GM10847 (cell line): ENCODE data around the gene PAM16.

Experiments used
- POLR2A ChIP-seq: IDR thresholded peaks from 2 replicates; pipeline ENCODE4 v1.6.1; 2011; ENCODE audit not compliant: insufficient read length; ENCODE audit errors: extremely low read depth

The PAM16 gene

GRCh38 chr16:4323845-4324488 lies 27.2 kb downstream of the PAM16 start:
- TF ChIP-seq POLR2A, result no peak

GRCh38 chr16:4323071-4323844 lies 27.9 kb downstream of the PAM16 start:
- TF ChIP-seq POLR2A, result no peak

- no peak for TF ChIP-seq POLR2A
Measured at GRCh38 chr16:4322121-4323052, 28.7 kb downstream of the PAM16 start.

- no peak for TF ChIP-seq POLR2A
Measured at GRCh38 chr16:4321286-4322120, 29.6 kb downstream of the PAM16 start.

GRCh38 chr16:4320571-4321137 lies 30.5 kb downstream of the PAM16 start:
- no peak for TF ChIP-seq POLR2A

- TF ChIP-seq POLR2A, result no peak
Measured at GRCh38 chr16:4319454-4320421, 31.4 kb downstream of the PAM16 start.

- TF ChIP-seq POLR2A, result no peak
Measured at GRCh38 chr16:4318967-4319366, 32.2 kb downstream of the PAM16 start.

GRCh38 chr16:4318451-4318910 lies 32.6 kb downstream of the PAM16 start:
- no peak for TF ChIP-seq POLR2A

GRCh38 chr16:4317532-4318450 lies 33.3 kb downstream of the PAM16 start:
- no peak for TF ChIP-seq POLR2A

- TF ChIP-seq POLR2A, result no peak
Measured at GRCh38 chr16:4316864-4317531, 34.1 kb downstream of the PAM16 start.

GRCh38 chr16:4316108-4316863 lies 34.8 kb downstream of the PAM16 start:
- TF ChIP-seq POLR2A, result no peak
